ENCODE measurements around the gene WNT9A. TPM values are rescaled to one million over a fixed set of nuclear protein-coding genes. Genes with fewer than 3 reads are reported as not detected.

The WNT9A gene
- total and polyA plus RNA-seq, 4 donors, result 1.9 to 6.4 (median 5.2) TPM

DNA sequence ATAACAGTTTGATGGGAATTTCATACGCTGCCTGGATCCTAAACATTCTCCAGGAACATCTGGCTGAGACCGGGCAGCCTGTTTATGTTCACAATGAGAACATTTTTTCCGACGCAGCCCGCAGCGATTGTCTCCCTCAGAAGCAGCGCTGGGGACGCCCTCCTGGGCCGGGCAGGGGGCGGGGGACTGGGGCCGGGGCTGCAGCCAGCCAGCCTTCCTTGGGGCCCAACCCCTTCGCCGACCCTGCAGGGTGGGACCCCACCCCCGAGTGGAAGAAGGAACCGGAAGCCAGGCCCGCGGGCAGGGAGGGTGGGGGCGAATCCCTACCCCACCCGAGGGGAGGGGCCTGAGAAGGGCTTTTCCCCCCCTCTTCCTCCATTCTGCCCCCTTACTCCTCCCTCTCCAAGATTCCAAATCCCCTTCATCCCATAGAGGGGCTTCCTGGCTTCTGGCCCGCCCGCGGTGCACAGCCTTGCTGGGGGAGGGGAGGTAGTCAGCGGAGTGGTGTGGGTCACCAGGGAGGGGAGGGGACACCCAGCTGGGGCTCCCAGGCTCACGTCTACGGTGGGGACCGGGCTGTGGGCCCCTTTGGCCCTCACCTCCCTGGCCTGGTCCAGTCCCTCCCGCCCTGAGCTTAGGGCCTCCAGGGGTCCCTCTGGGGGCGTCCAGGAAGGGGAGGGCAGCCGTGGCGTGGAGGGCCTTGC, 60.6 kb downstream of the WNT9A start:
- H3K9me3 ChIP-seq (ENCODE audit: control insufficient read depth, insufficient read depth, low read length), result no peaks in the 10 kb centered on the region
- peak overlapping the region; percentile 71 for H3K27ac ChIP-seq (ENCODE audit: low read depth, low read length)
- peak in 3 of 6 donors; percentile 7 to 73 (median 72) for DNase-seq (ENCODE audit: low read depth in 4 of 6, low spot score in 6 of 6)
- H3K36me3 ChIP-seq (ENCODE audit: control insufficient read depth, insufficient read depth, low read length), result no peaks in the 10 kb centered on the region
- peak overlapping the region; percentile 41 for H3K4me3 ChIP-seq (ENCODE audit: low read depth, low read length)
- H3K4me1 ChIP-seq (ENCODE audit: control insufficient read depth, insufficient read depth, low read length), result peaks cover 27% of the 10 kb centered on the region
- H3K27me3 ChIP-seq (ENCODE audit: control insufficient read depth, insufficient read depth, low read length), result peaks cover 2% of the 10 kb centered on the region
- WGBS (ENCODE audit: insufficient coverage), result under 1% methylated on average over 23 of the region's 30 CpGs

DNA sequence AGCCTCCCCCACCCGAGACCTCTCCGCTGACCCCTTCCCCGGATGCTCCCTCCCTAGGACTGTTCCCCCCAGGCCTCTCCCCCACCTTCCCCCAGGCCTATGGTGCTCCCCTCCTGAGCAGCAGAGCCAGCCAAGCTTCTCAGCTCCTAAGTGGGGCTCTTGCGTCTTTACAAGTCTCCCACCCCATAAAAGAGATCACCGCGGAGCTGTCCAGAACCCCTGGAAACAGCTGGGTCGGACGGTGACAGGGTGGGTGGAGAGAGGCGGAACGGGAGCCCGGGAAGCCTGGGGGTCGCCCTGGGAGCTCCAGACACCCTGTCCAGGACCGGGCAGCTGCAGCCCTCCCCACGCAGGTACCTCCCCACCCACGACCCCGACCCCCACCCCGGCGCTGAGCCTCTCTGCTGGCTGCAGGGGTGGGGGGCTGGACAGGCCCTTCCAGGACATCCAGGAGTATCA, 61.2 kb downstream of the WNT9A start:
- WGBS (ENCODE audit: insufficient coverage), result 50% methylated on average over 1 of the region's 18 CpGs

DNA sequence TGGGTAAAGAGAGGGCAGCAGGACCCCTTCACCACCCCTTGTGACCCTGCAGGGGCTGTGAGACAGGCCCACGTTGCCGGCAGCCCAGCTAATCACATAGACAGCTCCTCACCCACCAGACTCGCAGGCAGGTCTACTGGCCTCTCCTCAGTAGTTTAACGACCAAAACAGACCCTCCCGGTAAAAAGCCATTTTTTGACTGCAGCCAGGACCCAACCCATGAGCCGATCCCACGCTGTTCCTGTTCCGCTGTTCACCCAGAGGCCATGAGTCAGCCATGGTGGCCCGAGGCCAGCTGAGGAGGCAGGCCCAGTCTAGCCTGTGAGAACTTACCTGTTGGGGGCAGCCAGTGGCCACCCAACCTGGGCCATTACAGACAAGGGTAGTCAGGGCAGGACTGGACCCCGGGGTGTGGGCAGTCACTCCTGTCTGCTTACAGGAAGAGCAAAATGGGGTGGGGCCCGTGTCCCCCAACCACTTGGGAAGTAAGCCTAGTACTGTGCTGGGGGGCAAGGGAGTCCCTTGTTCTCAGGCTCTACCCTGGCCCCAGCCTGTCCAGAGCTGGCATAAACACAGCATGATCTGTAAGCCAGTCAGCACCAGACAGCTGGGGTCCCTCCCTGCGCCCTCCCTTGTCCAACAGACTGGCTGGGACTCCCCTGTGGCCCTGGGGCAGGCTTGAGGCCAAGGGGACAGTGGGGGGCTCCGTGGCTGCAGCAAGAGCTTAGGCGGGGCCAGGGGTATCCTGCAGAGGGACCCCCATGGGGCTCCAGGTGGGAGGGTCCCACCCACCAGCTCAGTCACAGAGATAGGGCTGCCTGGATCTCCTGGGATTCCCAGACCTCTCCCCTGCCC, 61.9 kb downstream of the WNT9A start:
- Histone ChIP-seq H3K4me1 (ENCODE audit: control insufficient read depth, insufficient read depth, low read length) (peaks cover 27% of the 10 kb centered on the region), H3K27me3 (ENCODE audit: control insufficient read depth, insufficient read depth, low read length) (peaks cover 2% of the 10 kb centered on the region), H3K4me3 (ENCODE audit: low read depth, low read length) (no peak overlapping the region), H3K27ac (ENCODE audit: low read depth, low read length) (peak overlapping the region; percentile 71), H3K9me3 (ENCODE audit: control insufficient read depth, insufficient read depth, low read length) (no peaks in the 10 kb centered on the region), H3K36me3 (ENCODE audit: control insufficient read depth, insufficient read depth, low read length) (no peaks in the 10 kb centered on the region)
- WGBS (ENCODE audit: insufficient coverage), result 68% methylated on average over 14 of the region's 14 CpGs
- peak in 1 of 6 donors; percentile 22 for DNase-seq (ENCODE audit: low read depth in 4 of 6, low spot score in 6 of 6)

More for the DNA sequence above, 61.2 kb downstream of the WNT9A start:
- peaks cover 27% of the 10 kb centered on the region for H3K4me1 ChIP-seq (ENCODE audit: control insufficient read depth, insufficient read depth, low read length)
- no peaks in the 10 kb centered on the region for H3K9me3 ChIP-seq (ENCODE audit: control insufficient read depth, insufficient read depth, low read length)
- H3K27me3 ChIP-seq (ENCODE audit: control insufficient read depth, insufficient read depth, low read length), result peaks cover 2% of the 10 kb centered on the region
- no peaks in the 10 kb centered on the region for H3K36me3 ChIP-seq (ENCODE audit: control insufficient read depth, insufficient read depth, low read length)
- H3K27ac ChIP-seq (ENCODE audit: low read depth, low read length), result peak overlapping the region; percentile 71
- peak overlapping the region; percentile 41 for H3K4me3 ChIP-seq (ENCODE audit: low read depth, low read length)
- no peak for DNase-seq (ENCODE audit: low read depth in 4 of 6, low spot score in 6 of 6)

DNA sequence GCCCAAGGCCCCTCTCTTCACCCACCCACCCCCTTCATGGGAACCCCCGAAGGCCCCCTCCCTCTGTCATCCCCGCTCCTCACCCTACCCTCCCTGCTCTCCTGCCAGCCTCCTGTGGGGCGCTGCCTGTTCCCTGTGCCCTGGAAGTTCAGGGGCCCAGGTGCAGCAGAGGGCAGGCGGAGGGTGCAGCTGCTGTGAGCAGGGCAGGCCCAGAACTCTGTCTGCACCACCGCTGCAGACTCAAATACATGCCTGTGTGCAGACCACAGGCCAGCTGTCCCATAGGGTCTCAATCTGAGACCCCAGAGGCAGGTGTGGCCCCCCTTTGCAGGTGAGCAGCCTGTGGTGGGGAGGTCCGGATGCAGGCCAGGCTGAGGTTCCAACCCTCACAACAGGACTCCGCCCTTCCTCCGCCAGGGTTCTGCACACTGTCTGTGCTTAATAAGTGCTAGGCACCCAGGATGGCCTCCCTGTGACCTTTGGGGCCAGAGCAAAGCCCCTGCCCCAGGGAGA, 62.5 kb downstream of the WNT9A start:
- Histone ChIP-seq H3K36me3 (ENCODE audit: control insufficient read depth, insufficient read depth, low read length) (no peaks in the 10 kb centered on the region), H3K27me3 (ENCODE audit: control insufficient read depth, insufficient read depth, low read length) (peaks cover 2% of the 10 kb centered on the region), H3K4me3 (ENCODE audit: low read depth, low read length) (no peak overlapping the region), H3K27ac (ENCODE audit: low read depth, low read length) (no peak overlapping the region), H3K9me3 (ENCODE audit: control insufficient read depth, insufficient read depth, low read length) (no peaks in the 10 kb centered on the region), H3K4me1 (ENCODE audit: control insufficient read depth, insufficient read depth, low read length) (peaks cover 27% of the 10 kb centered on the region)
- WGBS (ENCODE audit: insufficient coverage), result 93% methylated on average over 7 of the region's 8 CpGs
- DNase-seq (ENCODE audit: low read depth in 4 of 6, low spot score in 6 of 6), result peak in 1 of 6 donors; percentile 0

DNA sequence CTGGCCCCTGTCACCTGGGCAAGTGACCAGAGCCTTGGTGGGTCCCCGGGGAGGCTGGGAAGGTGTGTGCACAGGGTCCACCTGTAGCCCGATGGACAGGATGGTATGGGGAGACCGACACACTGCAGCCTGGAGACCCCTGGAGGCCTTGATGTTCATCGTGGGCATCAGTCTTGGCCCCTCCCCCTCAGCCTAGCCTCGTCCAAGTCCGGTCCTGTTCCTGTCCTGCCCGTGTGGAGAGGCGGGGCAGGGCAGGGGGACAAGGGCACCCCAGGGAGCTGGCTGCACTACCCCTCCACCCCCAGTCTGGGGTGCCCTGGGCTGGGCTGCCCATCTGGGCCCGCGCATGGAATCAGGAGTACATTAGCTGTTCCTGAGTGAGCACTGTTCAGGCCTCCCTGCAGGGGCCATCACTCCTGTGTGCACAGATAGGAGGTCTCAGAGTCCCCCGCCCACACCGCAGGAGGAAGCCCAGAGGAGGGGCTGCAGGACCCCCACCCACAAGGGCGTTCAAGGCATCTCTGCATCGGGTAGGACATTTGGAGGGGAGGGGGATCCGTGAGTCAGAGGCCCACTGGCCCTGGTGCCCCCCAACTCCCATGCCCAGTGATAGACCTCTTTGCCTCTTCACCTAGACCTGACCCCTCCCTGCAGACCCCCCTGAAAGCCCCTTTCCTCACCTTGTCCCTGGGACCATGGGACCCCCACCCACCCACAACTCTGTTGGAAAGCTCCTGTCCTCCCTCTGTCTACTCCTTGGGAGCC, 63.2 kb downstream of the WNT9A start:
- H3K4me1 ChIP-seq (ENCODE audit: control insufficient read depth, insufficient read depth, low read length), result peaks cover 27% of the 10 kb centered on the region
- DNase-seq (ENCODE audit: low read depth in 4 of 6, low spot score in 6 of 6), result no peak

DNA sequence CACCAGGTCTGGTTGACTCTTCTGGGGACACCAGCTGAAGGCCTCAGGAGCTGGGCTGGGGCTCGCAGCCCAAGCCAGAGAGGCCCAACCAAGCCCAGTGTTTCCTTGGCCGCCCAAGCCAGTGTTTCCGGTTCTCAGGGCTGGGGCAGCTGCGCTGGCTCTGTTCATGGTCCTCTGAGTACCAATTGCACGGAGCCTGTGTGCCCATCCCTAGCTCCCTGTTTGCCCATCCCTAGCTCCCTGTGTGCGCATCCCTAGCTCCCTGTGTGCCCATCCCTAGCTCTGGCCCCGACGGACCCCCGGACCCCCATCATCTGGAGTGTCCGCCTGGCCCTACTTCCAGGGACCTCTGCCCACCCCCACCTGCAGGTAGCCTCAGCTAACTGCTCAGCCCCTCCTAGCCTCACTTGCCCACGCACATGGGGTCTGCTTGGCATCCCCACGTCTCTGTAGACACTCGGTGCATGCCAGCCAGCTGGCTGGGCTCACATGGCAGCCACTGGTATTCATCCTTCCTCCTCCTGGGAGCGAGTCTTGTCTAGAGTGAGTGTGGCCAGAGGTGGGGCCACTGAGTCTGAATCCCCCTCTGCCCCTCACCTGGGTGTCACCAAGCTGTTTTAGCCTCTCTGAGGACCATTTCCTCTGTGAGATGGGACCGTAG, 64.0 kb downstream of the WNT9A start:
- no peak for DNase-seq (ENCODE audit: low read depth in 4 of 6, low spot score in 6 of 6)
- Histone ChIP-seq H3K27me3 (ENCODE audit: control insufficient read depth, insufficient read depth, low read length) (peaks cover 2% of the 10 kb centered on the region), H3K36me3 (ENCODE audit: control insufficient read depth, insufficient read depth, low read length) (no peaks in the 10 kb centered on the region), H3K4me3 (ENCODE audit: low read depth, low read length) (no peak overlapping the region), H3K27ac (ENCODE audit: low read depth, low read length) (no peak overlapping the region), H3K9me3 (ENCODE audit: control insufficient read depth, insufficient read depth, low read length) (no peaks in the 10 kb centered on the region), H3K4me1 (ENCODE audit: control insufficient read depth, insufficient read depth, low read length) (peaks cover 27% of the 10 kb centered on the region)
- 94% methylated on average over 13 of the region's 15 CpGs for WGBS (ENCODE audit: insufficient coverage)

More for the DNA sequence above, 63.2 kb downstream of the WNT9A start:
- 85% methylated on average over 12 of the region's 15 CpGs for WGBS (ENCODE audit: insufficient coverage)
- no peak overlapping the region for H3K27ac ChIP-seq (ENCODE audit: low read depth, low read length)
- H3K4me3 ChIP-seq (ENCODE audit: low read depth, low read length), result no peak overlapping the region
- H3K36me3 ChIP-seq (ENCODE audit: control insufficient read depth, insufficient read depth, low read length), result no peaks in the 10 kb centered on the region
- H3K9me3 ChIP-seq (ENCODE audit: control insufficient read depth, insufficient read depth, low read length), result no peaks in the 10 kb centered on the region
- peaks cover 2% of the 10 kb centered on the region for H3K27me3 ChIP-seq (ENCODE audit: control insufficient read depth, insufficient read depth, low read length)

DNA sequence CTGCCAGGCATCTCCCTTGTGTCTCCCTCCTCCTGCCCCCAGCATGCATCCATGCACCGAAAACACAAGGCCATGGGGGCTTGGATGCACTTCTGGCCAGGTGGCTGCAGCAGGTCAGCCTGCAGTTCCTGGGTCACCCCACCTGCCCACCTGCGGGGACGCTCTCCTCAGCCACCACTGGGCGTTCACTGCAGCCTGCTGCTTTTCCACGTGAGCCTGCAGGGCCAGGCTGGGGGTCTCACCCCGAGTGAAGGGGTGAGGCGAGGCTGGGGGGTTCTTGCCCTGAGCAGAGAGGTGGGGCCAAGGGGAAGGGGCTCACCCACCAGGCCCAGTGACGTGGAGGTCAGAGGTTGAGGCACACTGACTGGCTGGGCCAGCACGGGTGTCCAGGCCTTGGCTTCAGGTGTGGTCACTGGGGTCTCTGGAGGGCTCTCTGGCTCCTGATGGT, 64.6 kb downstream of the WNT9A start:
- Histone ChIP-seq H3K27me3 (ENCODE audit: control insufficient read depth, insufficient read depth, low read length) (peaks cover 2% of the 10 kb centered on the region), H3K4me1 (ENCODE audit: control insufficient read depth, insufficient read depth, low read length) (peaks cover 27% of the 10 kb centered on the region), H3K27ac (ENCODE audit: low read depth, low read length) (no peak overlapping the region), H3K4me3 (ENCODE audit: low read depth, low read length) (no peak overlapping the region), H3K9me3 (ENCODE audit: control insufficient read depth, insufficient read depth, low read length) (no peaks in the 10 kb centered on the region), H3K36me3 (ENCODE audit: control insufficient read depth, insufficient read depth, low read length) (no peaks in the 10 kb centered on the region)
- WGBS (ENCODE audit: insufficient coverage), result 83% methylated on average over 9 of the region's 9 CpGs
- peak in 1 of 6 donors; percentile 0 for DNase-seq (ENCODE audit: low read depth in 4 of 6, low spot score in 6 of 6)

DNA sequence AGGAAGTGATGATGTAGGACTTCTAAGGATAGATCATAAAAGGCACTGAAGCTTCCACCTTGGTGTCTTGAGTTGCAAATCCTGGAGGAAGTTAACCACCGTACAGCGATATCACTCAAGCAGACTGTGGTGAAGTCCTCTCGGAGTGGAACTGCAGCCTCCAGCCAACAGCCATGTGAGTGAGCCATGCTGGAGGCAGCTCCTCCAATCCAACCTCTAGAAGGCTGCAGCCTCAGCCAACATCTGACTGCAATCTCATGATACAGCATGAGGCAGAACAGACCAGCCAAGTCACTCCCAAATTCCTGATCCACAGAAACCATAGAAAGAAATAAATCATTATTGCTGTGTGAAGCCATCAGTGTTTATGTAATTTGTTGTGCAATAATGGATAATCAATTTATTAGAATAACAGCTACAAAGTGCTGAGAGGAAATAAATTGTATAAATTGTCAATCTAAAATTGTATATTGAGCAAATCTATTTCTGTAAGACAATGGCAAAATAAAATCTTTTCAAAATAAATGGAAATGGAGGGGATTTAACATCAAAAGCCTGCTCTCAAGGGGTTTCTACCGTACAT, 67.3 kb downstream of the WNT9A start:
- no peaks in the 10 kb centered on the region for H3K9me3 ChIP-seq (ENCODE audit: control insufficient read depth, insufficient read depth, low read length)
- no peak overlapping the region for H3K4me3 ChIP-seq (ENCODE audit: low read depth, low read length)
- 85% methylated on average over 3 of the region's 4 CpGs for WGBS (ENCODE audit: insufficient coverage)
- no peaks in the 10 kb centered on the region for H3K36me3 ChIP-seq (ENCODE audit: control insufficient read depth, insufficient read depth, low read length)
- H3K4me1 ChIP-seq (ENCODE audit: control insufficient read depth, insufficient read depth, low read length), result no peaks in the 10 kb centered on the region
- H3K27ac ChIP-seq (ENCODE audit: low read depth, low read length), result no peak overlapping the region
- DNase-seq (ENCODE audit: low read depth in 4 of 6, low spot score in 6 of 6), result no peak
- no peaks in the 10 kb centered on the region for H3K27me3 ChIP-seq (ENCODE audit: control insufficient read depth, insufficient read depth, low read length)
